ENCODE results near the gene ZNF837. TPM values are rescaled to one million over a fixed set of nuclear protein-coding genes. Genes with fewer than 3 reads are reported as not detected.

ZNF837 gene
- total and polyA plus RNA-seq, 2 donors (not counting 1 experiment from before 2014, with no cell fraction given), result 0.27 to 1.8 TPM

GRCh38 chr19:58398545-58398944, 17.7 kb upstream of the ZNF837 start:
- DNase-seq (ENCODE audit: low read depth in 2 of 2), result no peak
- H3K27me3 ChIP-seq (ENCODE audit: control insufficient read depth, insufficient read depth, low read length), result no peaks in the 10 kb centered on the region

GRCh38 chr19:58398087-58398486, 17.3 kb upstream of the ZNF837 start:
- H3K79me2 ChIP-seq (ENCODE audit: control insufficient read depth, insufficient read depth, low read length), result no peaks in the 10 kb centered on the region
- no peak overlapping the region for H2AFZ ChIP-seq (ENCODE audit: low read length)
- H3K36me3 ChIP-seq (ENCODE audit: control insufficient read depth, insufficient read depth, low read length), result peaks cover 16% of the 10 kb centered on the region
- H3K4me3 ChIP-seq (replicated peaks in 1 of 4; ENCODE audit: control extremely low read depth in 1 of 4, insufficient read depth in 1 of 4, low read depth in 3 of 4, low read length in 4 of 4), result no peak overlapping the region
- no peaks in the 10 kb centered on the region for H3K27me3 ChIP-seq (ENCODE audit: control insufficient read depth, insufficient read depth, low read length)
- H4K20me1 ChIP-seq (ENCODE audit: control insufficient read depth, extremely low read depth, insufficient read depth, low read length), result no peaks in the 10 kb centered on the region
- H3K4me1 ChIP-seq (ENCODE audit: control insufficient read depth, extremely low read depth, insufficient read depth, low read length), result peaks cover 4% of the 10 kb centered on the region
- no peaks in the 10 kb centered on the region for H3K9me3 ChIP-seq (ENCODE audit: control insufficient read depth, insufficient read depth, low read depth, low read length)
- no peak overlapping the region for H3K4me2 ChIP-seq (ENCODE audit: extremely low read depth, insufficient read depth, low read length)
- H3K27ac ChIP-seq (ENCODE audit: insufficient read depth, low read length), result no peak overlapping the region
- TF ChIP-seq EZH2 (IDR thresholded peaks at IDR 0.05; ENCODE audit: low read length, missing control alignments), result no peak
- TF ChIP-seq CTCF (conservative IDR thresholded peaks at IDR 0.05 in 1 of 2, IDR thresholded peaks at IDR 0.05 in 1 of 2; ENCODE audit: low read depth in 1 of 2, low read length in 2 of 2), result no peak
- H3K9ac ChIP-seq (ENCODE audit: insufficient read depth, low read length), result no peak overlapping the region
- DNase-seq (ENCODE audit: low read depth in 2 of 2), result no peak

More at GRCh38 chr19:58398545-58398944, 17.7 kb upstream of the ZNF837 start:
- Histone ChIP-seq H4K20me1 (ENCODE audit: control insufficient read depth, extremely low read depth, insufficient read depth, low read length) (no peaks in the 10 kb centered on the region), H3K27ac (ENCODE audit: insufficient read depth, low read length) (no peak overlapping the region), H3K4me1 (ENCODE audit: control insufficient read depth, extremely low read depth, insufficient read depth, low read length) (peaks cover 4% of the 10 kb centered on the region), H3K4me3 (replicated peaks in 1 of 4; ENCODE audit: control extremely low read depth in 1 of 4, insufficient read depth in 1 of 4, low read depth in 3 of 4, low read length in 4 of 4) (no peak overlapping the region), H3K36me3 (ENCODE audit: control insufficient read depth, insufficient read depth, low read length) (peaks cover 12% of the 10 kb centered on the region), H3K9me3 (ENCODE audit: control insufficient read depth, insufficient read depth, low read depth, low read length) (no peaks in the 10 kb centered on the region), H3K79me2 (ENCODE audit: control insufficient read depth, insufficient read depth, low read length) (no peaks in the 10 kb centered on the region), H2AFZ (ENCODE audit: low read length) (no peak overlapping the region), H3K9ac (ENCODE audit: insufficient read depth, low read length) (no peak overlapping the region), H3K4me2 (ENCODE audit: extremely low read depth, insufficient read depth, low read length) (no peak overlapping the region)
- TF ChIP-seq EZH2 (IDR thresholded peaks at IDR 0.05; ENCODE audit: low read length, missing control alignments) (no peak), CTCF (conservative IDR thresholded peaks at IDR 0.05 in 1 of 2, IDR thresholded peaks at IDR 0.05 in 1 of 2; ENCODE audit: low read depth in 1 of 2, low read length in 2 of 2) (no peak)

GRCh38 chr19:58397533-58398037, 16.8 kb upstream of the ZNF837 start:
- H3K27me3 ChIP-seq (ENCODE audit: control insufficient read depth, insufficient read depth, low read length), result no peaks in the 10 kb centered on the region
- no peak overlapping the region for H2AFZ ChIP-seq (ENCODE audit: low read length)
- TF ChIP-seq CTCF (conservative IDR thresholded peaks at IDR 0.05 in 1 of 2, IDR thresholded peaks at IDR 0.05 in 1 of 2; ENCODE audit: low read depth in 1 of 2, low read length in 2 of 2), result no peak
- TF ChIP-seq EZH2 (IDR thresholded peaks at IDR 0.05; ENCODE audit: low read length, missing control alignments), result no peak
- H3K9me3 ChIP-seq (ENCODE audit: control insufficient read depth, insufficient read depth, low read depth, low read length), result no peaks in the 10 kb centered on the region
- H3K9ac ChIP-seq (ENCODE audit: insufficient read depth, low read length), result no peak overlapping the region
- H3K36me3 ChIP-seq (ENCODE audit: control insufficient read depth, insufficient read depth, low read length), result peaks cover 21% of the 10 kb centered on the region
- DNase-seq (ENCODE audit: low read depth in 2 of 2), result no peak
- H3K4me2 ChIP-seq (ENCODE audit: extremely low read depth, insufficient read depth, low read length), result no peak overlapping the region
- no peak overlapping the region for H3K4me3 ChIP-seq (replicated peaks in 1 of 4; ENCODE audit: control extremely low read depth in 1 of 4, insufficient read depth in 1 of 4, low read depth in 3 of 4, low read length in 4 of 4)
- H4K20me1 ChIP-seq (ENCODE audit: control insufficient read depth, extremely low read depth, insufficient read depth, low read length), result no peaks in the 10 kb centered on the region
- H3K27ac ChIP-seq (ENCODE audit: insufficient read depth, low read length), result no peak overlapping the region
- H3K4me1 ChIP-seq (ENCODE audit: control insufficient read depth, extremely low read depth, insufficient read depth, low read length), result peaks cover 4% of the 10 kb centered on the region
- H3K79me2 ChIP-seq (ENCODE audit: control insufficient read depth, insufficient read depth, low read length), result peaks cover 3% of the 10 kb centered on the region
